Endometrial microvascular endothelial cells (primary cell): Measurements from ENCODE around the gene MTUS2. TPM values are rescaled to one million over a fixed set of nuclear protein-coding genes. Genes with fewer than 3 reads are reported as not detected.
"Not testable (repeated sequence)": the region's sequence is repeated elsewhere in the genome, so short reads cannot be mapped to it uniquely, and the experiment has no call there.

Experiments used
- in situ Hi-C: cut with HindIII; loops from 2 replicates; pipeline ENCODE4 v1.10.0; 2017; ENCODE audit warnings: low sequenced_read_pairs, low pct_unique_long_range_greater_than_20kb; ENCODE audit errors: inconsistent ontology term
- total RNA-seq: library from RNA; depleted of rRNA; stranded (reverse); fragments of >200 nt; gene quantifications from one replicate; pipeline ENCODE4 v1.2.3, GENCODE V29; 2015; ENCODE audit errors: inconsistent ontology term

The MTUS2 gene
- total RNA-seq, 1 donor from 2014 or later, result not detected

- in situ Hi-C loops, result no loop called here
Measured at GRCh38 chr13:29318741-29319140, 498.6 kb downstream of the MTUS2 start.

GRCh38 chr13:29319451-29319850 lies 499.3 kb downstream of the MTUS2 start:
- in situ Hi-C loops, result no loop called here

GRCh38 chr13:29323954-29324353 lies 503.8 kb downstream of the MTUS2 start:
- in situ Hi-C loops, result no loop called here

GRCh38 chr13:29324601-29325000 lies 504.5 kb downstream of the MTUS2 start:
- in situ Hi-C loops, result no loop called here

- in situ Hi-C loops, result no loop called here
Measured at GRCh38 chr13:29328501-29328900, 508.4 kb downstream of the MTUS2 start.

GRCh38 chr13:29336356-29336755 lies 516.2 kb downstream of the MTUS2 start:
- in situ Hi-C loops, result no loop called here

- in situ Hi-C loops, result no loop called here
Measured at GRCh38 chr13:29339386-29340272, 519.5 kb downstream of the MTUS2 start.

- in situ Hi-C loops, result not testable (repeated sequence)
Measured at GRCh38 chr13:29345860-29346582, 525.9 kb downstream of the MTUS2 start.

- in situ Hi-C loops, result no loop called here
Measured at GRCh38 chr13:29355029-29355428, 534.9 kb downstream of the MTUS2 start.

- in situ Hi-C loops, result no loop called here
Measured at GRCh38 chr13:29359181-29359580, 539.0 kb downstream of the MTUS2 start.

- in situ Hi-C loops, result no loop called here
Measured at GRCh38 chr13:29361716-29362115, 541.6 kb downstream of the MTUS2 start.

GRCh38 chr13:29362849-29363604 lies 542.9 kb downstream of the MTUS2 start:
- in situ Hi-C loops, result no loop called here

GRCh38 chr13:29369060-29369743 lies 549.1 kb downstream of the MTUS2 start:
- in situ Hi-C loops, result no loop called here

- in situ Hi-C loops, result no loop called here
Measured at GRCh38 chr13:29379281-29379680, 559.1 kb downstream of the MTUS2 start.

- in situ Hi-C loops, result no loop called here
Measured at GRCh38 chr13:29379865-29380264, 559.7 kb downstream of the MTUS2 start.

GRCh38 chr13:29382021-29382420 lies 561.9 kb downstream of the MTUS2 start:
- in situ Hi-C loops, result no loop called here

GRCh38 chr13:29383476-29383875 lies 563.3 kb downstream of the MTUS2 start:
- in situ Hi-C loops, result no loop called here

GRCh38 chr13:29384466-29384865 lies 564.3 kb downstream of the MTUS2 start:
- in situ Hi-C loops, result no loop called here

- in situ Hi-C loops, result no loop called here
Measured at GRCh38 chr13:29384871-29385270, 564.7 kb downstream of the MTUS2 start.
